ENCODE data around the gene LCNL1.

LCNL1 gene

DNA sequence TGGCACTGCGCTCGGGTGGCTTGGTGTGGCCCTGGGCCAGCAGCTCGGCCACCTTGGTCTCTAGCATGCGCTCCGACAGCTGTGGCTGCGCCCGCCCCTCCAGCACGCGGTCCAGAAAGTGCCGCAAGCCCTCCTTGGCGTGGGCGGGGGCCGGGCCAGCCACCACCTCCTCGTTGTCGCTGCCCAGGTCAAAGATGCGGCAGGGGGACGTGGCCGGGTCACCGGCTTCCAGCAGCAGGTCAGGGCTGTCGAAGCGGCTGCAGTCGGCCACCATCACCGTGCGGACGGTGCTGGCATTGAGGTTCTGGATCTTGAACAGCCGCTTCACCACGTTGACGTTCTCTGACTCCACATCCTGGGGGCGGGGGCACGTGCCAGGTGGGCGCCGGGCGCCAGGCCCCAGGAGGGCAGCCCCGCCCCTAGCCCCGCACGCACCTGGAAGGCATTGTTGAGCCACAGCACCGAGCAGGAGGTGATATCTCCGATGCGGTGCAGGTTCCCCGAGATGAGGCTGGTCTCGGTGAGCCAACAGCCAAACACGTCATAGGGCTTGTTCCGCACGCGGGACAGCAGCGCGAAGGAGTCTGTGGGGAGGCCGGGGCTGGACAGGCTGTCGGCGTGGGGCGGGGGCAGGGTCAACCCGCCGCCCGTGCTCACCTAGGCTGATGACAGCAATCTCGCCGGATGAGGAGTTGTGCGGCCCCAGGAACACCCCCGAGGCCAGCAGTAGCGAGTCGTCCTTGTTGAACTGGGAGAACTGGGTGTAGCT is 40.5 kb upstream of the LCNL1 start:
- Histone ChIP-seq H4K20me1 (ENCODE audit: insufficient read depth, low read length, poor library complexity, severe bottlenecking) (peaks cover 29% of the 10 kb centered on the region), H3K9ac (ENCODE audit: low read depth, low read length, poor library complexity, severe bottlenecking) (no peak overlapping the region), H3K4me1 (ENCODE audit: insufficient read depth, low read length, poor library complexity, severe bottlenecking) (peaks cover 12% of the 10 kb centered on the region), H3K4me3 (ENCODE audit: low read length, poor library complexity, severe bottlenecking) (peak overlapping the region; percentile 98), H3K79me2 (ENCODE audit: insufficient read depth, low read length) (peaks cover 26% of the 10 kb centered on the region), H3K9me2 (replicated peaks; ENCODE audit: low read depth, low read length) (no peaks in the 10 kb centered on the region), H3K4me2 (ENCODE audit: low read depth, low read length, poor library complexity, severe bottlenecking) (peak overlapping the region; percentile 94), H3F3A (ENCODE audit: low read depth) (no peaks in the 10 kb centered on the region), H2AFZ (ENCODE audit: low read length) (no peak overlapping the region), H3K36me3 (ENCODE audit: insufficient read depth, low read length) (peaks cover 24% of the 10 kb centered on the region; the same call in 1 of the 2 replicates), H3K27me3 (ENCODE audit: insufficient read depth, low read length, poor library complexity, severe bottlenecking) (no peaks in the 10 kb centered on the region), H3K9me3 (ENCODE audit: insufficient read depth, low read depth, low read length) (no peaks in the 10 kb centered on the region)
- TF ChIP-seq CTCF (conservative IDR thresholded peaks at IDR 0.05; ENCODE audit: low read length) (no peak), EZH2phosphoT487 (IDR thresholded peaks at IDR 0.05; ENCODE audit: borderline replicate concordance) (no peak)

GRCh38 chr9:136942881-136943230 is 39.9 kb upstream of the LCNL1 start:
- TF ChIP-seq CTCF (conservative IDR thresholded peaks at IDR 0.05; ENCODE audit: low read length) (no peak), EZH2phosphoT487 (IDR thresholded peaks at IDR 0.05; ENCODE audit: borderline replicate concordance) (no peak)
- H3K27me3 ChIP-seq (ENCODE audit: insufficient read depth, low read length, poor library complexity, severe bottlenecking): no peaks in the 10 kb centered on the region
- no peaks in the 10 kb centered on the region for H3K9me2 ChIP-seq (replicated peaks; ENCODE audit: low read depth, low read length)
- peaks cover 24% of the 10 kb centered on the region; the same call in 1 of the 2 replicates for H3K36me3 ChIP-seq (ENCODE audit: insufficient read depth, low read length)
- no peaks in the 10 kb centered on the region for H3K9me3 ChIP-seq (ENCODE audit: insufficient read depth, low read depth, low read length)
- peaks cover 29% of the 10 kb centered on the region for H4K20me1 ChIP-seq (ENCODE audit: insufficient read depth, low read length, poor library complexity, severe bottlenecking)
- peak overlapping the region; percentile 94 for H3K4me2 ChIP-seq (ENCODE audit: low read depth, low read length, poor library complexity, severe bottlenecking)
- peaks cover 12% of the 10 kb centered on the region for H3K4me1 ChIP-seq (ENCODE audit: insufficient read depth, low read length, poor library complexity, severe bottlenecking)
- peaks cover 26% of the 10 kb centered on the region for H3K79me2 ChIP-seq (ENCODE audit: insufficient read depth, low read length)
- H3K9ac ChIP-seq (ENCODE audit: low read depth, low read length, poor library complexity, severe bottlenecking): peak overlapping the region; percentile 95
- H2AFZ ChIP-seq (ENCODE audit: low read length): no peak overlapping the region
- H3K4me3 ChIP-seq (ENCODE audit: low read length, poor library complexity, severe bottlenecking): peak overlapping the region; percentile 98
- H3F3A ChIP-seq (ENCODE audit: low read depth): no peaks in the 10 kb centered on the region

DNA sequence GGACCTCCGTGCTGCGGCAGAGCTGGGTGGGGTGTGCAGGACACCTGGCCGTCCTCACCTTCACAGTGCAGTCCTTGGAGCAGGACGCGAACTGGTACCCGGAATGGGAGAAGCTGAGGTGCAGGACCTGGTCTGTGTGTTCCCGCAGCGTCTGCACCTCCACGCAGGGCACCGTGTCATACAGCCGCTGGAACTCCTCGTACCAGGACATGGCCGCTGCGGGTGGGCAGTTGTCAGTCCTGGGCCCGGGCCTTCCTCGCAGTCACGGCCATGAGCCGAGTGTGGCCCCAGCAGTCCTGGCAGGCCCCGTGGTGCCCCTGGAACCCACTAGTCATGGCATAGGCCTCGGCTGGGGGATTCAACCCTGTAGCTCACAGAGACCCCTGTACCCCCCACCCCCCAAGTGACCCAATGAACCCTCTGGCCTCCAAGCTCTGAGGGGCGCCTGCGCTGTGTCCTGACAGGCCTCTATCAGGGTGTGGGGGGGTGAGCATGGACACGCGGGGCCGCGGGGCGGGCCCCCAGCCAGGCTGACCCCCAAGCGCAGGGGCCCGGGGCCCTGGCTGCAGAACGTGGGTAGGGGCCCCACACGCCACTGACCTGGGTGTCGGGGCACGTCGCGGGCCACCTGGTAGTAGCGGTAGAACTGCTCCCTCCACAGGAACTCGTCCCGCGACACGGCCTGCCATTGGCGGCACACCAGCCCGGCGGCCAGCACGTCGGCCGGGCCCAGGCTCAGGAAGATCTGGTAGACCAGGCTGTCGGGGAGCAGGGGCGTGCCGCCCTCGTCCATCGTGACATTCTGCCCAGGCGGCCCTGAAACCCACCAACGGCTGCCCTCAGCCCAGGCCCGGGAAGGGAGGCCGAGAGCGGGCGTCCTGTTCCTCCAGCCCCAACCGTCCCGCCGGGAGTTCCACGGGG is 39.2 kb upstream of the LCNL1 start:
- Histone ChIP-seq H4K20me1 (ENCODE audit: insufficient read depth, low read length, poor library complexity, severe bottlenecking) (peaks cover 29% of the 10 kb centered on the region), H3K36me3 (ENCODE audit: insufficient read depth, low read length) (peaks cover 24% of the 10 kb centered on the region; the same call in 1 of the 2 replicates), H3K4me3 (ENCODE audit: low read length, poor library complexity, severe bottlenecking) (peak overlapping the region; percentile 98), H3K9me3 (ENCODE audit: insufficient read depth, low read depth, low read length) (no peaks in the 10 kb centered on the region), H3F3A (ENCODE audit: low read depth) (no peaks in the 10 kb centered on the region), H3K79me2 (ENCODE audit: insufficient read depth, low read length) (peaks cover 26% of the 10 kb centered on the region), H3K4me2 (ENCODE audit: low read depth, low read length, poor library complexity, severe bottlenecking) (peak overlapping the region; percentile 94), H3K27me3 (ENCODE audit: insufficient read depth, low read length, poor library complexity, severe bottlenecking) (no peaks in the 10 kb centered on the region), H3K9ac (ENCODE audit: low read depth, low read length, poor library complexity, severe bottlenecking) (peak overlapping the region; percentile 95), H3K9me2 (replicated peaks; ENCODE audit: low read depth, low read length) (no peaks in the 10 kb centered on the region), H3K4me1 (ENCODE audit: insufficient read depth, low read length, poor library complexity, severe bottlenecking) (peaks cover 17% of the 10 kb centered on the region), H2AFZ (ENCODE audit: low read length) (no peak overlapping the region; the same call in 1 of the 2 replicates)
- TF ChIP-seq CTCF (conservative IDR thresholded peaks at IDR 0.05; ENCODE audit: low read length) (no peak), EZH2phosphoT487 (IDR thresholded peaks at IDR 0.05; ENCODE audit: borderline replicate concordance) (no peak)

Data from Loucy (cell line).